CD4-positive, alpha-beta T cell treated with Interferon gamma for 1 hour (primary cell): ENCODE results near the gene GEMIN8.

ENCODE experiments used
- DNase-seq: peaks from one replicate; pipeline ENCODE4 v3.0.0-alpha.2; 2020

The GEMIN8 gene

GRCh38 chrX:14014526-14014925, 15.2 kb downstream of the GEMIN8 start:
- no peak for DNase-seq

- DNase-seq, result no peak
These were observed 16.6 kb downstream of the GEMIN8 start for GRCh38 chrX:14013054-14013453.

GRCh38 chrX:14010566-14010965, 19.1 kb downstream of the GEMIN8 start:
- no peak for DNase-seq

- DNase-seq, result no peak
These were observed 23.2 kb downstream of the GEMIN8 start for GRCh38 chrX:14006540-14006939.

- DNase-seq, result no peak
These were observed 25.7 kb downstream of the GEMIN8 start for GRCh38 chrX:14003876-14004425.

GRCh38 chrX:14003028-14003427, 26.7 kb downstream of the GEMIN8 start:
- no peak for DNase-seq

GRCh38 chrX:13996650-13997049, 33.0 kb downstream of the GEMIN8 start:
- DNase-seq, result no peak

- DNase-seq, result no peak
These were observed 35.1 kb downstream of the GEMIN8 start for GRCh38 chrX:13994536-13995080.

- DNase-seq, result no peak
These were observed 35.6 kb downstream of the GEMIN8 start for GRCh38 chrX:13994104-13994503.

- DNase-seq, result no peak
These were observed 39.4 kb downstream of the GEMIN8 start for GRCh38 chrX:13990126-13990800.

- DNase-seq, result no peak
These were observed 43.8 kb downstream of the GEMIN8 start for GRCh38 chrX:13985697-13986435.

- peak; percentile 7 for DNase-seq
These were observed 46.0 kb downstream of the GEMIN8 start for GRCh38 chrX:13983734-13984133.

GRCh38 chrX:13968198-13968597, 61.5 kb downstream of the GEMIN8 start:
- DNase-seq, result no peak

GRCh38 chrX:13967636-13968035, 62.1 kb downstream of the GEMIN8 start:
- DNase-seq, result no peak

- DNase-seq, result no peak
These were observed 62.9 kb downstream of the GEMIN8 start for GRCh38 chrX:13966793-13967125.

GRCh38 chrX:13966071-13966792, 63.5 kb downstream of the GEMIN8 start:
- no peak for DNase-seq

GRCh38 chrX:13965531-13965930, 64.2 kb downstream of the GEMIN8 start:
- no peak for DNase-seq

- DNase-seq, result no peak
These were observed 72.7 kb downstream of the GEMIN8 start for GRCh38 chrX:13956998-13957397.
